WERI-Rb-1 (cell line): ENCODE measurements around the gene DHCR7.

Experiments
- DNase-seq: peaks from one replicate; pipeline ENCODE4 v3.0.0-alpha.2; 2020
- H3K27ac ChIP-seq: fragments of 250-450 bp; sonication (Bioruptor Pico); 2 replicates; pipeline ENCODE4 v1.5.1; 2020; ENCODE audit warnings: mild to moderate bottlenecking, moderate library complexity
- H3K27me3 ChIP-seq: fragments of 250-450 bp; sonication (Bioruptor Pico); 2 replicates; pipeline ENCODE4 v1.5.1; 2021; ENCODE audit warnings: mild to moderate bottlenecking, low read depth, moderate library complexity; ENCODE audit not compliant: insufficient read depth, severe bottlenecking
- H3K36me3 ChIP-seq: fragments of 250-450 bp; sonication (Bioruptor Pico); 2 replicates; pipeline ENCODE4 v1.5.1; 2020; ENCODE audit warnings: mild to moderate bottlenecking, moderate library complexity
- H3K4me3 ChIP-seq: 2 replicates; pipeline ENCODE4 v1.5.1; 2011; ENCODE audit warnings: low read depth, mild to moderate bottlenecking, control low read depth, low read length
- H3K9me3 ChIP-seq: fragments of 250-450 bp; sonication (Bioruptor Pico); 2 replicates; pipeline ENCODE4 v1.5.1; 2021; ENCODE audit warnings: mild to moderate bottlenecking, moderate library complexity; ENCODE audit not compliant: severe bottlenecking
- TF ChIP-seq, protein P1 (sequence below): IDR thresholded peaks from 2 replicates; pipeline ENCODE4 v1.5.1; 2011; ENCODE audit warnings: low read depth, mild to moderate bottlenecking, control low read depth, inconsistent platforms, low read length

DHCR7 gene

DNA sequence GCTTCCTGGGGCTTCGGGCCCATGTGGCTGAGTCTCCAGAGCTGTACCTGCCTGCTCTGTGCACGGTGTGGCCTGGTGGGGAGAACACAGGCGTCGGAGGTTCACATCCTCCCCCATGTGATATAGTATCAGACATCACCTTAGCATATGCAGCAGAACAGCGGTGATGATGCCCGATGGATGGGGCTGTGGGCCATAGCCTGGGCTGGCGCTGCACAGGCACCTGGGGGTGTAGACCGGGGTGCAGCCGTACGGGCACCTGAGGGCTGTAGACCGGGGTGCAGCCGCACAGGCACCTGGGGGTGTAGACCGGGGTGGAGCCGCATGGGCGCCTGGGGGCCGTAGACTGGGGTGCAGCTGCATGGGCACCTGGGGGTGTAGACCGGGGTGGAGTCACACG, 34.0 kb upstream of the DHCR7 start:
- H3K27ac ChIP-seq, result no peak overlapping the region
- no peak overlapping the region for H3K4me3 ChIP-seq
- TF ChIP-seq, protein P1, sequence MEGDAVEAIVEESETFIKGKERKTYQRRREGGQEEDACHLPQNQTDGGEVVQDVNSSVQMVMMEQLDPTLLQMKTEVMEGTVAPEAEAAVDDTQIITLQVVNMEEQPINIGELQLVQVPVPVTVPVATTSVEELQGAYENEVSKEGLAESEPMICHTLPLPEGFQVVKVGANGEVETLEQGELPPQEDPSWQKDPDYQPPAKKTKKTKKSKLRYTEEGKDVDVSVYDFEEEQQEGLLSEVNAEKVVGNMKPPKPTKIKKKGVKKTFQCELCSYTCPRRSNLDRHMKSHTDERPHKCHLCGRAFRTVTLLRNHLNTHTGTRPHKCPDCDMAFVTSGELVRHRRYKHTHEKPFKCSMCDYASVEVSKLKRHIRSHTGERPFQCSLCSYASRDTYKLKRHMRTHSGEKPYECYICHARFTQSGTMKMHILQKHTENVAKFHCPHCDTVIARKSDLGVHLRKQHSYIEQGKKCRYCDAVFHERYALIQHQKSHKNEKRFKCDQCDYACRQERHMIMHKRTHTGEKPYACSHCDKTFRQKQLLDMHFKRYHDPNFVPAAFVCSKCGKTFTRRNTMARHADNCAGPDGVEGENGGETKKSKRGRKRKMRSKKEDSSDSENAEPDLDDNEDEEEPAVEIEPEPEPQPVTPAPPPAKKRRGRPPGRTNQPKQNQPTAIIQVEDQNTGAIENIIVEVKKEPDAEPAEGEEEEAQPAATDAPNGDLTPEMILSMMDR, result no peak
- H3K9me3 ChIP-seq, result no peaks in the 10 kb centered on the region
- no peaks in the 10 kb centered on the region for H3K27me3 ChIP-seq
- DNase-seq, result no peak
- H3K36me3 ChIP-seq, result peaks cover 35% of the 10 kb centered on the region

GRCh38 chr11:71481101-71481960, 33.1 kb upstream of the DHCR7 start:
- Histone ChIP-seq H3K27ac (no peak overlapping the region), H3K9me3 (no peaks in the 10 kb centered on the region), H3K36me3 (peaks cover 40% of the 10 kb centered on the region), H3K4me3 (no peak overlapping the region), H3K27me3 (no peaks in the 10 kb centered on the region)
- no peak for DNase-seq
- TF ChIP-seq, protein P1, result no peak

- DNase-seq, result no peak
- Histone ChIP-seq H3K9me3 (no peaks in the 10 kb centered on the region), H3K27ac (no peak overlapping the region), H3K36me3 (peaks cover 32% of the 10 kb centered on the region), H3K4me3 (no peak overlapping the region), H3K27me3 (no peaks in the 10 kb centered on the region)
- TF ChIP-seq, protein P1, result no peak
Measured at GRCh38 chr11:71478528-71478840, 30.3 kb upstream of the DHCR7 start.

- Histone ChIP-seq H3K36me3 (peaks cover 28% of the 10 kb centered on the region), H3K27me3 (no peaks in the 10 kb centered on the region), H3K9me3 (no peaks in the 10 kb centered on the region), H3K27ac (no peak overlapping the region), H3K4me3 (no peak overlapping the region)
- no peak for DNase-seq
- TF ChIP-seq, protein P1, result no peak
Measured at GRCh38 chr11:71477641-71478527, 29.7 kb upstream of the DHCR7 start.

- Histone ChIP-seq H3K4me3 (no peak overlapping the region), H3K27me3 (no peaks in the 10 kb centered on the region), H3K9me3 (no peaks in the 10 kb centered on the region), H3K36me3 (peaks cover 27% of the 10 kb centered on the region), H3K27ac (no peak overlapping the region)
- TF ChIP-seq, protein P1, result no peak
- no peak for DNase-seq
Measured at GRCh38 chr11:71476926-71477640, 28.9 kb upstream of the DHCR7 start.
